ENCODE data around the gene FAM163A.

FAM163A gene

GRCh38 chr1:179776831-179777230 lies 33.7 kb downstream of the FAM163A start:
- no peak overlapping the region for H3K4me3 ChIP-seq (ENCODE audit: low read depth, low read length)
- TF ChIP-seq, protein P1, sequence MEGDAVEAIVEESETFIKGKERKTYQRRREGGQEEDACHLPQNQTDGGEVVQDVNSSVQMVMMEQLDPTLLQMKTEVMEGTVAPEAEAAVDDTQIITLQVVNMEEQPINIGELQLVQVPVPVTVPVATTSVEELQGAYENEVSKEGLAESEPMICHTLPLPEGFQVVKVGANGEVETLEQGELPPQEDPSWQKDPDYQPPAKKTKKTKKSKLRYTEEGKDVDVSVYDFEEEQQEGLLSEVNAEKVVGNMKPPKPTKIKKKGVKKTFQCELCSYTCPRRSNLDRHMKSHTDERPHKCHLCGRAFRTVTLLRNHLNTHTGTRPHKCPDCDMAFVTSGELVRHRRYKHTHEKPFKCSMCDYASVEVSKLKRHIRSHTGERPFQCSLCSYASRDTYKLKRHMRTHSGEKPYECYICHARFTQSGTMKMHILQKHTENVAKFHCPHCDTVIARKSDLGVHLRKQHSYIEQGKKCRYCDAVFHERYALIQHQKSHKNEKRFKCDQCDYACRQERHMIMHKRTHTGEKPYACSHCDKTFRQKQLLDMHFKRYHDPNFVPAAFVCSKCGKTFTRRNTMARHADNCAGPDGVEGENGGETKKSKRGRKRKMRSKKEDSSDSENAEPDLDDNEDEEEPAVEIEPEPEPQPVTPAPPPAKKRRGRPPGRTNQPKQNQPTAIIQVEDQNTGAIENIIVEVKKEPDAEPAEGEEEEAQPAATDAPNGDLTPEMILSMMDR (IDR thresholded peaks at IDR 0.05; ENCODE audit: borderline replicate concordance, insufficient read depth, low read depth, low read length) = no peak

- H3K4me3 ChIP-seq (ENCODE audit: low read depth, low read length) = no peak overlapping the region
- TF ChIP-seq, protein P1 (IDR thresholded peaks at IDR 0.05; ENCODE audit: borderline replicate concordance, insufficient read depth, low read depth, low read length) = no peak
Observed at GRCh38 chr1:179777731-179778130, 34.6 kb downstream of the FAM163A start.

GRCh38 chr1:179779645-179780272 lies 36.7 kb downstream of the FAM163A start:
- TF ChIP-seq, protein P1 (IDR thresholded peaks at IDR 0.05; ENCODE audit: borderline replicate concordance, insufficient read depth, low read depth, low read length) = no peak
- H3K4me3 ChIP-seq (ENCODE audit: low read depth, low read length) = no peak overlapping the region

GRCh38 chr1:179781962-179782361 lies 38.9 kb downstream of the FAM163A start:
- TF ChIP-seq, protein P1 (IDR thresholded peaks at IDR 0.05; ENCODE audit: borderline replicate concordance, insufficient read depth, low read depth, low read length) = no peak
- no peak overlapping the region for H3K4me3 ChIP-seq (ENCODE audit: low read depth, low read length)

- TF ChIP-seq, protein P1 (IDR thresholded peaks at IDR 0.05; ENCODE audit: borderline replicate concordance, insufficient read depth, low read depth, low read length) = no peak
- H3K4me3 ChIP-seq (ENCODE audit: low read depth, low read length) = no peak overlapping the region
Observed at GRCh38 chr1:179785031-179785431, 41.9 kb downstream of the FAM163A start.

- TF ChIP-seq, protein P1 (IDR thresholded peaks at IDR 0.05; ENCODE audit: borderline replicate concordance, insufficient read depth, low read depth, low read length) = no peak
- H3K4me3 ChIP-seq (ENCODE audit: low read depth, low read length) = no peak overlapping the region
Observed at GRCh38 chr1:179785728-179786127, 42.6 kb downstream of the FAM163A start.
